RPMI7951 (cell line): Measurements from ENCODE around the gene ABTB2. TPM values are rescaled to one million over a fixed set of nuclear protein-coding genes. Genes with fewer than 3 reads are reported as not detected.
"Not testable (repeated sequence)": the region's sequence is repeated elsewhere in the genome, so short reads cannot be mapped to it uniquely, and the experiment has no call there.

ENCODE experiments used
- DNase-seq: peaks from one replicate; pipeline ENCODE4 v3.0.0-alpha.2; 2012; ENCODE audit warnings: low read depth
- total RNA-seq: library from RNA; depleted of rRNA; stranded (reverse); fragments of >200 nt; shearing (Covaris generic); gene quantifications from 2 replicates; pipeline ENCODE4 v1.2.3, GENCODE V29; 2014; rRNA removed

ABTB2 gene
- 2.8 and 3.2 TPM in 2 replicates for total RNA-seq

- peak; percentile 93 for DNase-seq
Observed at GRCh38 chr11:34357701-34358257, at the start of gene ABTB2. ABTB2 (minus strand) TSS chr11:34358010.

- DNase-seq = no peak
Observed at GRCh38 chr11:34407121-34407813, 49.5 kb upstream of the ABTB2 start.

DNA sequence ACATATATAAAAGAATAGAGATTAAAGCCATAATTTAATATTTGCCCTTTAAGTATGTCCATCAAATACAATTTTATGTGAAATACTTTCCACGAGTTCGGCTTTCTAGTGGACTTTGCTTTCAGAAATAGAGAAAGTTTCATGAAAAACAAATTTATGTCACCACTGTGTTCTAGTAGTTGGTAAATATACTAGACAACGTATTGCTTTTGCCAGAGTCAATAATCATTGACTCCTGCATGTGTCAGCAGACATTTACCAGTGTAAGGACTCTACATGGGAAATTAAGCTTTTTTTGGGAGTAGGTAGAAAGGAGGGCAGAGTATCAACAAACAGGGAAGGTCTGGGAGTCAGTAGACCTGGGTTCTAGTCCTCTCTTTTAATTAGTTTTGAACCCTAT, 48.6 kb upstream of the ABTB2 start:
- DNase-seq = no peak

DNA sequence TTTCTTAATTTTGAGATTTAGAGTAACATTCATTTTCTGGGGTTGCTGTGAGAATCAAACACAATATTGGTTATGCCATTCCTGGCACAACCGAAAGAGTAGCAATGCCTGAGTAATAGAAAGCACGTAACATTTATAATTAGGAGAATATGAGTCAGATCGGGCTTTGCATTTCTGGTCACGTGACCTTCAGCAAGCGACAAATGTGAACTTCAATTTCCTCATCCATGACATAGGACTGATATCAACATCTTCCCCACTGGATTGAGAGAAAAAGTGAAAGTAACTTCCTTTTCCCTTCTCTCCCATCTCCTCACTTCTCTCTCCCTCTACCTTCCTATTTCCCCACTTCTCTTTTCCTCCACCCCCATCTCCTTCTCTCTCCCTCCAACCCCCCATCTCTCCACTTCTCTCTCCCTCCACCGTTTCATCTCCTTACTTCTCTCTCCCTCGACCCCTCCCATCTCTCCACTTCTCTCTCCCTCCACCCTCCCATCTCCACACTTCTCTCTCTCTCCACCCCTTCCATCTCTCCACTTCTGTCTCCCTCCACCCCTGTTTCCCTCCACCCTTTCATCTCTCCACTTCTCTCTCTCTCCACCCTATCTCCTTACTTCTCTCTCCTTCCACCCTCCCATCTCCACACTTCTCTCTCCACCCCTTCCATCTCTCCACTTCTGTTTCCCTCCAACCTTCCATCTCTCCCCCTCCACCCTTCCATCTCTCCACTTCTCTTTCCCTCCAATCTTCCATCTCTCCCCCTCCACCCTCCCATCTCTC, 47.5 kb upstream of the ABTB2 start:
- peak; percentile 72 for DNase-seq

GRCh38 chr11:34404280-34404679, 46.5 kb upstream of the ABTB2 start:
- DNase-seq = no peak

- no peak for DNase-seq
Observed at GRCh38 chr11:34403431-34403830, 45.6 kb upstream of the ABTB2 start.

DNA sequence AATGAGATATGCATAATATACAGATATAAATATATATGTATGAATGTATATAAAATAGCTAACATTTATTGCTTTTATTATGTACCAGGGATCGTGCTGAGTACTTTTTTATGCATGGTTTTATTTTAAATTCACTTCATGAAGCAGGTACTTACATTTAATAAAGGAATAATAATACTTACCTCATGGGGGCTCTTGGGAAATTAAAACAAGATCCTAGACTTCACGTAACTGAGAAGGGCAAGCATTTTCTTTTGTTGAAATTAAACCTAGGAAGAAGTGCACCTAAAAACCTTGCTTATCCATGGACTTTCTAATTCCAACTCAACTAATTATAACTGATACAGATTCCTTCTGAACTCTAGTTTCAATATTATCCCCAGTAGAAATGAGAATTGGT, 40.0 kb upstream of the ABTB2 start:
- no peak for DNase-seq

DNA sequence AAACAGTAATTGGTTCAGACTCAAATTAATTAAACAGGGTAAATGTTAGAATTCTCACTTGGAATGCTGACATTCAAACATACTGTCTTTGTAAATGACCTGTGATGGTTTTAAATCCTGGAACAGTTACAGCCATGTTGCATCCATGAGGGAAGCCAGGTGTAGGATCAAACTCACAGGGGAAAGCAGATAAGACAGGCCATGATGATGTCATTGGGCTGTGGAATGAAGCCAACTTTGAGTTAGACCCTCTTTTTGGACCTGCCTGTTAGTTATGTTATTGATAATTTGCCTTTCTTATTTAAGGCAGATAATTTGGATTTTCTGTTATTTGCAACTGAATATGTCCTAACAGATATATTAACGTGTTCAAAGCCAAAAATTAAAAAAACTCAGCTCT, 39.3 kb upstream of the ABTB2 start:
- DNase-seq = no peak

GRCh38 chr11:34395916-34396550, 38.2 kb upstream of the ABTB2 start:
- DNase-seq = peak; percentile 76

DNA sequence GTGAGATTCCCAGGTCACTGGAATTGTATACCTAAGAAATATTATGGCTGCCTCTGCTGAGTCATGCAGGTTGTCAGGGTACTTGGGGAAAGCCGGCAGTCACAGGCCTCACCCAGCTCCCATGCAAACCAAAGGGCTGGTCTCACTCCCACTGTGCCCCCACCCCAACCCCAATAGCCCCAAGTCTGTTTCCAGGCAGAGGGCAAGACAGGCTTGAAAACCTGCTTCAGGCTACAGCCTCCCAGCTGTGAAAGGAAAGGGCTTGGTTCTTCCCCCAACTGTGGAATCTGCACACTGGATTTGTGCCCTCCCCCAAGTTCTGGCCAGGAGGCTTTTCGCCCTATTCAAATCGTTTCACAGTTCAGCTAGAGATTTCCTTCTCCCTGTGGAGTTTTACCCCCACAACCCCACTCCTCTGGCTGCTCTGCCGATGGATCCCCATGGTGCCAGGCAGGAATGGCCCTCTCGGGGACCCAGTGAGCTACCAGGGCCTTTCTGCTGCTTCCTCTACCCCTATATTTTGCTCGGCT, 37.0 kb upstream of the ABTB2 start:
- DNase-seq = no peak

DNA sequence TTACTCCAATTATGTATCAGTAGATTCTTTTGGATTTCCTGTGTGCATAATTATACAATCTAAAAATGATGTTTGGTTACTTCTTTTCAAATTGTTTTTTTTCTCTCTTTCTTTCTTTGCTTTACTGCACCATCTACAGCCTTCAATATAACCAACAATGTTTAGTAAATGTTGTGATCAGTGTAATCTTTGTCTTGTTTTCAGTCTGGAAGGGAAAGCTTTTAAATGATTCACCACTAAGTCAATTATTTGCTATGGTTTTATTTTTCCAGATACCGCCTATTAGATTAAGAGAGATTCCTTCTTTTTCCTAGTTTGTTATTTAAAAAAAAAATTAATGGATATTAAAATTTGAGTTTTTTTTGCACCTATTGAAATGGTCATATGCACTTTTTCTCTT, 29.8 kb upstream of the ABTB2 start:
- no peak for DNase-seq

DNA sequence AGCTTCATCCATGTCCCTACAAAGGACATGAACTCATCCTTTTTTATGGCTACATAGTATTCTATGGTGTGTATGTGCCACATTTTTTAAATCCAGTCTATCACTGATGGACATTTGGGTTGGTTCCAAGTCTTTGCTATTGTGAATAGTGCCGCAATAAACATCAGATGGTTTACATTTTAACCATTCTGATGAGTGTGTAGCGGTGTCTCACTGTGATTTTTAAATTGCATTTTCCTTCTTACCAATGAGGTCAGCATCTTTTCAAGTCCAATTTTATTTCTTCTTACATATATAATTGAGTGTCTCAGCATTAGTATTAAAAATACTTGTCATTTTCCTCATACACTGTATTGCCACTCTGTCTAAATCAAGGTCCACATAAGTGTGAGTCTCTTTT, 28.5 kb upstream of the ABTB2 start:
- not testable (repeated sequence) for DNase-seq

GRCh38 chr11:34382532-34383276, 24.9 kb upstream of the ABTB2 start:
- no peak for DNase-seq

GRCh38 chr11:34381775-34382174, 24.0 kb upstream of the ABTB2 start:
- DNase-seq = no peak

- peak; percentile 56 for DNase-seq
Observed at GRCh38 chr11:34380696-34381095, 22.9 kb upstream of the ABTB2 start.

DNA sequence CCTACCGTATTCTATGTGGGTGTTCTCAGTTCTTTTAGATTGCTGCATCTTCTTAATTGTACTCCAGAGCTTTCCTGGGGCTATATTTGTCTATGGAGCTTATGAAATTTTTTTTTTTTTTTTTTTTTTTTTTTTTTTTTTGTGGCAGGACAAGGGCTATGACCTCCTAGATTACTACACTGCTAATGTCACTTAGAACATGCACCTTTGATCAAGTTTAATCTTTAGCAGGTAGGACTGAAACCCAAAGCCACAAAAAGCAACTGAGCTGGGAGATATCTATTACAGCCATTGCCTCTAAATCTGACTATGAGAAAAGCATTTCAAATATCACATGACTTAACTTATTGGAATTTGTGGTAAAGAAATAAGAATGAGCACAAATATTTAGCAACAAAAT, 21.7 kb upstream of the ABTB2 start:
- no peak for DNase-seq

GRCh38 chr11:34379079-34379478, 21.3 kb upstream of the ABTB2 start:
- DNase-seq = peak; percentile 59

DNA sequence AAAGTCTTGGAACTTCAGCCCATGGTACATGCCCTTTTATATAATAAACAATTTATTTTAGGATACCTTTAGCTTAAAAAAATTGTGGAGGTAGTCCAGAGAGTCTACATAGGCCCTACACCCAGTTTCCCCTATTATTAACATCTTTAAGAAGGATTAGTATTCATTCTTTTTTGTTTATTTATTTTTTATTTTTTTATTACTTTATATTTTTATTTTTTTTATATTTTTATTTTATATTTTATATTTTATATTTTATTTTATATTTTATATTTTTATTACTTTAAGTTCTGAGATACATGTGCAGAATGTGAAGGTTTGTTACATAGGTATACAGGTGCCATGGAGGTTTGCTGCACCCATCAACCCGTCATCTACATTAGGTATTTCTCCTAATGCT, 15.9 kb upstream of the ABTB2 start:
- DNase-seq = no peak

- no peak for DNase-seq
Observed at GRCh38 chr11:34366522-34366921, 8.7 kb upstream of the ABTB2 start.

GRCh38 chr11:34364102-34364501, 6.3 kb upstream of the ABTB2 start:
- no peak for DNase-seq

GRCh38 chr11:34363363-34364084, 5.7 kb upstream of the ABTB2 start:
- no peak for DNase-seq
